ENCODE data around the gene CEP164.
A peak's percentile ranks its signal among the peaks of the same experiment; 100 is the strongest.

CEP164 gene

DNA sequence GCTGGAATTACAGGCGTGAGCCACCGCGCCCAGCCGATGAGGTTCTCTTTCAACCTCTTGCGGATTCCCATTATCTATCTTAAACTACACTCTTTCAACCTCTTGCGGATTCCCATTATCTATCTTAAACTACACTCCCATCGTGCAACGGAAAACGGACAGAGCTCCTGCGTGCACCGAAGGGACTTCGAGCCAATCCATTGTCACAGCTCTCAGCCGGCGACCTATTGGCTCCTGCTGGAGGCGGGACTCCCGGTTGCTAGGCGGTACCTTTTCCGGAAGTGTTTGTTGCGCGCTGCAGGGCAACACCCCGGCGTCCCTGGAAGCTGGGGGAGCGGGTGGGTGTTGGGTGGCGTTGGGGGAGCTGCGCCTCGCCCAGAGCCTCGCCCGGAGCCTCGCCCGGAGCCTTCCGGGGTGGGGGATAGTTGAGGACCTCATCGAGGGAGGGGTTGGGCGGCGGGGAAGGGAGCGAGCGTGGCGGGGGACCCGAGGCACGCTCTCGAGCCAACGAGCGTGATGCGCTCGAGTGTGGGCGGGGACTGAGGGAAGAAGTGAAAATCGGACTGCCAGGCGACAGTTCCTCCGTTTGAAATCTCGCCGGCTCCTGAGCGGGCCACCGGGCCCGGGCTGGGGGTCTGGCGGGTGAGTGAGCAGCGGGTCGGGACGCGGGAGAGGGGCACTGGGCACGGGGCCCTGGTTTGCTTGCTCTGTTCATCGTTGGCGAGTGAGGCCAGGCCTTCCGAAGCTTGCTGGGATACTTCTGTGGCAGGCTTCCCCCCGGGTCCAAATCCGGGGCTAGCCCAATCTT lies at the start of gene CEP164:
Gene CEP164, plus strand, starts transcription at position 288 of the 808 bp plus-strand sequence. CDS start 10,733 bp downstream, outside the sequence.
- peak; percentile 92 to 94 for DNase-seq

DNA sequence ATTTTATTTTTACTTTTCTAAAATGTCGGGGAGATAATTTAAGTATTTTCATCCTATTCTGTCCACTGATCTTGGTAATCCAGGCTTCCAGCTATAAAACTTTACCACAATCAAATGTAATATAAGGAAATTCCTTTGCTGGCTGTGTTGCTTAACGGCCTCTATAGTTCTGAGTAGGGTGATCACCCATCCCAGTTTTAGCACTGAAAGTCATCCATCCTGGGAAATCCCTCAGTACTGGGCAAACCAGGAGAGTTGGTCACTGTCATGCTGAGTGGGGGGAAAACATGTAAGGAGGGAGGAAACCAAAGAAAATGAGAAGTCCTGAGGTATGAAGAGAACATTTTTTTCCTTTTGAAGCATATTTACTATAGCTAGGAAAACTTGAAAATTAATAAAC lies 49.3 kb upstream of the CEP164 start:
- DNase-seq: no peak

DNA sequence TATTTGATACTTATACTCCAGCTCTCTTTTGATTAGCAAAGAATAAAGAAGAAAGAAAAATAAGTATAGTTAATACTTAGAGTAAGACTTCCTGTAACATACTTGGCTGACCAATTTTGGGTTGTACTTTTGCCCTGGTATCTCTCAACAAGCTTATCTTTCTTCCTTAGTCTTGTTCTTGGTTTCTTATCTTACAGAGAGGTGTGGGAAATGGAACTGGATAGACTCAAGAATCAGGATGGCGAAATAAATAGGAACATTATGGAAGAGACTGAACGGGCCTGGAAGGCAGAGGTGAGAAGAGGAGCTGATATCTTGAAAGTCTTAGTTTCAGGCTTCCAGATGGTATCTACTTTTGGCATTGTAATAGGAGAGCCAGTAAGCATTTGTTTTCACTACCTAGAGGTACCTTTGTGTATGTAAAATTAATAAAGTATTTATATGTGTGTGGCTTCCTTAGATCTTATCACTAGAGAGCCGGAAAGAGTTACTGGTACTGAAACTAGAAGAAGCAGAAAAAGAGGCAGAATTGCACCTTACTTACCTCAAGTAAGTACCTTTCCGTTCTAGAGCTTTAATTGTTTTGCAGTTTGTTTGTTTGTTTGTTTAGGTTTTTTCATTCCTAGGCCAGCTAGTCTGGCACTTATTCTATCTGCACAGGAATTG lies 47.8 kb upstream of the CEP164 start:
- no peak for DNase-seq

DNA sequence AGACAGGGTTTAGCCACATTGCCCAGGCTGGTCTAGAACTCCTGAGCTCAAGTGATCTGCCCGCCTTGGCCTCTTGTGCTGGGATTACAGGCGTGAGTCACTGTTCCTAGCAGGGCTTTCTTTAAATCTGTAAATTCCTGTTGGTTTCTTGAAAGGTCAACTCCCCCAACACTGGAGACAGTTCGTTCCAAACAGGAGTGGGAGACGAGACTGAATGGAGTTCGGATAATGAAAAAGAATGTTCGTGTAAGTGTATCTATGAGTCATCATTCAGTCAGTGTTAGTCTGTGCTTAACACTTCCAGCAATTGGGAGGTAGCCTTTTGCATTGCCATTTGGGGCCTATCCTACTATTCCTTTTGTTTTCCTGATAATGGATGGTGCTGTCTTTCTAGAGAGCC lies 46.5 kb upstream of the CEP164 start:
- no peak for DNase-seq

DNA sequence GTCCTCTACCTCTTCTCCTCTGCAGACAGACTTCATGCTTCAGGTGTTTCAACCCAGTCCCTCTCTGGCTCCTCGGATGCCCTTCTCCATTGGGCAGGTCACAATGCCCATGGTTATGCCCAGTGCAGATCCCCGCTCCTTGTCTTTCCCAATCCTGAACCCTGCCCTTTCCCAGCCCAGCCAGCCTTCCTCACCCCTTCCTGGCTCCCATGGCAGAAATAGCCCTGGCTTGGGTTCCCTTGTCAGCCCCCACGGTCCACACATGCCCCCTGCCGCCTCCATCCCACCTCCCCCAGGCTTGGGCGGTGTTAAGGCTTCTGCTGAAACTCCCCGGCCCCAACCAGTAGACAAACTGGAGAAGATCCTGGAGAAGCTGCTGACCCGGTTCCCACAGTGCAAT lies 45.8 kb upstream of the CEP164 start:
- DNase-seq: no peak

DNA sequence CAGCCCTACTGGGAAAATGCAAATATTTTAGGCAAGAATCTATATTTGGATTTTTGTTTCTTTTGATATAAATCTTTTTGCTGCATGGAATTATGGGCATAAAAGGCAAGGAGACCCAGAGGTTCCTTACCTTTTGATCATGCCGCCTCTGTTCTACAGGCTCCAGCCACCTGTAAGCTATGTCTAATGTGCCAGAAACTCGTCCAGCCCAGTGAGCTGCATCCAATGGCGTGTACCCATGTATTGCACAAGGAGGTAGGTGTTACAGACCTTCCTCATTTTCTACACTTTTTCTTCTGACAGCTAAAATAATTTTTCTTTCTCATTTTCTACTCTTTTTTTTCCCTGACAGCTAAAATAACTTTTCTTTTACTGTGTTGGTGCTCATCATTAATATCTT lies 44.7 kb upstream of the CEP164 start:
- no peak for DNase-seq

DNA sequence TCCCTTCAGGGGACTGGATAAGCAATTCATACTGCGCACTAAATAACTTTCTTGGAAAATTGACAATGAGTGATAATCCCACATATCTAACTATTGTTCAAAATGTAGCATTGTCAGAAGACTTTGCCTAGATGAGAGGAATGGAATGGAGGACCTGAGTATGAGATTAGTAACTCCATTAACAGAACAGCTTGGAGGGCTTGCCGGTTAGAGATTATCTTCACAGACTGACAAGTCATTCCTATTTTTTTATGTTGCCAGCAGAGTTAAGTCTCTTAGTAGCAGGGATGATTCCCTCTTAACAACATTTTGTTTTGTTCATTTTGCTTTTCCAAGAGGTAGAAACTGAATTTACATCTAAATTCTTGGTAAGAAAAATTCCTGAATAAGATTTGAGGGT lies 43.6 kb upstream of the CEP164 start:
- DNase-seq: no peak

DNA sequence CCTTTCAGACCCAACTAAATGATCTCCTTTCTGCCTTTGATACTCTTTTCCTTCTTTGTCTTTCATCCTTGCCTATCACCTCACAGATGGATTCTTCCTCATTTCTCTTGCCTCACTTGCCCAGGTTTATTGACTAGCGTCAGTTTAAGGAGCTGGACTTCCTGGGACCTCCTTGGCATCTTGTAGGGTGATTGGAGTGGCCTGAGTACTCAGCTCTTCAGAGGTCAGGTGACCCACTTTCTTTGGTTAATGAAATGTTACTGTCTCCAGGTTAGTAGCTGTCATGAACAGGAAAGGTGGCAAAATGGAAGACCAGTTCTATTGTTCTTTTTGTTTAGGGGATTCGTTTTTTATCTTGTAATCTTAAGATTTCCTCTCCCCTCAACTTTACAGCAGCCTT lies 41.1 kb upstream of the CEP164 start:
- DNase-seq: no peak

DNA sequence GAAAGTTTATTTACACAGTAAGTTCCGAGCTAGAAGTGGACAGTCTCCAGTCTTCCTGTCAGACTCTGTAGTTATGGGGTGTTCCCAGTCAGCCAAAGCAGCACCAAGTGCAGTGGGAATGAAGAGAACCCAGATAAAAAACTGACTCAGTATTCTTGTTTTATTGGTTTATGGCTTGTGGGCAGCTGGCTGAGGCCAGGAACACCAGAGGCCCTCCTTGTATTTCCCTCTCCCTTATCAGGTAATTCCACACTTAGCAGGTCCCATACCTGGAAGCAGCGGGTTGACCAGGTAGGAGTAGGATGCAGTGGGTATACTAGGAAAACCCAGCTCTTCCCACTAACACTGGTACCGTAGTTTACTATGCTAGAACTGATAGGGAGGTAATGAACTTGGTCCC lies 40.0 kb upstream of the CEP164 start:
- no peak for DNase-seq

DNA sequence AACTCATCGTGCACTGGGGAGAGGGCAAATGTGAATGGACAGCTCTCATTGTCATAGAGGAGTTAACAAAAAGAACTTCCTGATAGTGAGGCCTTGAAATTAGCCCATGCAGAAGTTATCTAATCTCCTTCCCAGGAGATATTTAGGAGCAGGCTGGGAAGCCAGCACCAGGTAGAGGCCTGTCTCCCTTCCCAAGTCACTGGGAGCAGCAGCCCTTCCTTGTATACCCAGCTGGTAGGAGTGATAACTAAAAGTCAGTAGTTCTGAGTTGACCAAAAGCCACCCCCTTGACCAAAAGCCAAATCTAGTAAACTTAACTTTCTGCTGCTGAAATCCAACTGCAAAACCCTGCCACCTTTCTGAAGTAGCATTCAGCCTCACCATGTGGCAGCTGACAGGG lies 37.9 kb upstream of the CEP164 start:
- no peak for DNase-seq

DNA sequence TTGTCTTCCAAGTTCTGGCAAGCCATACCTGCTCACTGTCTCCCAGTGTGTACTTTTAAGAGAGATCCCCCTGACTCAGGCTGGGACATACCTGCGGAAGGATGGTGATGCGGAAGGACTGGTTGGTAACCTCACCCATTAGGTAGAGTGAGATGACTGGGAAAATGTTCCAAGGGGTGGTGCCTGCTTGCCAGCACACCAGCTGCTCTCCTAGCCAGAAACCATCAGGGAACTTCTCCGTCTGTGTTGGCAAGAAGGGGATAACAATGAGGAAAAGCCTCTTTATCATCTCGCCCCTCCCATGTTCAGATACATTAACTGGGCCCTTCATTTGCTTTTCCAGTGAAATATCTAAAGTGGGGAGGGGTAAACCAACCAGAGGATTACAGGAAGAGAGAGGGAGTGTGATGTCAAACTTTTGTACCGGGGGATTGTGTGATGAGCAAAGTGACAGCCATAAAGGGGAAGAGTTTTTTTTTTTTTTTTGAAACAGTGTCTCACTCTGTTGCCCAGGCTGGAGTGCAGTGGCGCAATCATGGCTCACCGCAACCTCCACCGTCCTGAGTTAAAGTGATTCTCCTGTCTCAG lies 36.8 kb upstream of the CEP164 start, which contains the start of gene BACE1-AS:
Gene BACE1-AS, plus strand, starts transcription at position 538 of the 588 bp plus-strand sequence.
- DNase-seq: no peak

DNA sequence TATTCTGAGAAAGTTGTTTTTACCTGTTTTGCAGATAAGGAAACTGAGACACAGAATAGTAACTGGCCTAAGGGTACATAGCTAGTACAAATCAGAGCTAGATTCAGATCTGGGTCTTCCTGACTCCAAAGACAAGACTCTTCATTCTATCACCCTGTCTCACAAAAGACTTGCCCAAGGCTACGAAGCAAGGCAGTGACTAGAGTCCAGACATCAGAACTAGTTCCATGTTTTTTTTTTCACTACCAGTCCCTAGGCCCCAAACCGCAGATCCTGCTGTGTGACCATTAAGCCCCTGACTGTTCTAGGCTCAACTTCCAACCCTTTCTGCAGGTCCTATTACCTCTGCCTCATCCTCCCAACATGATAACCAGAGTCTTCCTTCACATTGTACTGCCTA lies 35.0 kb upstream of the CEP164 start:
- DNase-seq: no peak

DNA sequence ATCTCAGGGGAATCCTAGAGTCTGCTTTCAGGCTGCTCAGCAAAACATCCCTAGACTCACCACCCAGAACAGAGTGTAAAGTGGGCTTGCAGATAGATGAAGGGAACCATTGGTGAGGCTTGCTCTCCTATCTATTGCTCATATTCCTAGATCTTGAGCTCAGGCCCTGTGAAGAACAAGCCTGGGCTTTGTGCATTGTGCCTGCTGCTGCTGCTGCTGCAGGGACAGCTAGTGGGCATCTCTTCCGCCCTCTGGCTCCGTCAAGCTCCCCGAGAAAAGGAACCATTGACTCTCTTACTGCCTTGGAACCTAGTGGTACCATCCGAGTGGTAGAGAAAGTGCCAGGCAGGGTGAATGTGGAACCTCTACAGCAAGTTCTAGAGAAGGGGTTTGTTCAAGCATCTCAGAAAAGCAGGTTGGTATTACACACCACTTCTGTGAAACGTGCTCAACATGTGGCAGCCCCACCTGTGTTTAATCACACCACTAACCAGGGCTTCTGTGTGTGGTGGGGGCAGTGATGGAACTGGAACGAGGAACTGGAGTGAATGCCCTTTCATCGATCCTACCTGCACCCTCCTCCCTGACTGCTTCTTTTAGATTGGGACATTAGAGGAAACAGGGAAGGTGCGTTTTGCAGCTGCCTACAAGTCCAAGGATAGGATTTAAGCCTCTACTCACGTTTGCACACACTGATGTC lies 32.1 kb upstream of the CEP164 start:
- peak; percentile 76 to 88 for DNase-seq

DNA sequence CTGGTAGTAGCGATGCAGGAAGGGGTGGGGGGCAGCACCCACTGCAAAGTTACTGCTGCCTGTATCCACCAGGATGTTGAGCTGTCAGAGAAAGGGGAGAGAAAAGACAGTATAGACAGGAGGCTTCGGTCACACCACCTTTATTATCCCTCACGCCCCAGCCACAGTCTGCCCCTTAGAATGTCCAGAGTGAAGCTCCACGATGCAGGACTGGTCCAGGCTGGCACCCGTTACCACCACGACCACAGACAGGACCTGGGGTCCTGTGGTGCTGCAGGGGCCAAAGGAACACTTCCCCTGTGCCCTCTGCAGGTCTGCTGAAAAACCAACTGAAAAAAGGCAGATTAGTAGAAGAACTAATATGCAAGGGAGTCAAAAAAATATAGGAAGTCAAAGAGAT lies 30.8 kb upstream of the CEP164 start:
- no peak for DNase-seq

DNA sequence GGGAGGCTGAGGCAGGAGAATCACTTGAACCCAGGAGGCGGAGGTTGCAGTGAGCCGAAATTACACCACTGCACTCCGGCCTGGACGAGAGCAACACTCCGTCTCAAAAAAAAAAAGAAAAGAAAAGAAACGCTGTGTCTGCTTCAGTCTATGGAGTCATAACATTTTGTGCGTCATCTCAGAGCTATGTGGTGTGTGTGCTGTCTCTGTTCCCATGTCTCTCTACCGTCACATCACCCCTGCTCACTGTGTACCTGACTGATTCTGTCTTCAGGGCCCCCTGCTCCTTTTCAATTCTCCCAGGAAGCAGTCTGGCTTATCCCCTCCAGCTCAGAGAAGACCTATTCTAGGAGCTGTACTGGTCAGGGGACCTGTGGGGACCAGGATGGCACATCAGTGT lies 29.5 kb upstream of the CEP164 start:
- no peak for DNase-seq

DNA sequence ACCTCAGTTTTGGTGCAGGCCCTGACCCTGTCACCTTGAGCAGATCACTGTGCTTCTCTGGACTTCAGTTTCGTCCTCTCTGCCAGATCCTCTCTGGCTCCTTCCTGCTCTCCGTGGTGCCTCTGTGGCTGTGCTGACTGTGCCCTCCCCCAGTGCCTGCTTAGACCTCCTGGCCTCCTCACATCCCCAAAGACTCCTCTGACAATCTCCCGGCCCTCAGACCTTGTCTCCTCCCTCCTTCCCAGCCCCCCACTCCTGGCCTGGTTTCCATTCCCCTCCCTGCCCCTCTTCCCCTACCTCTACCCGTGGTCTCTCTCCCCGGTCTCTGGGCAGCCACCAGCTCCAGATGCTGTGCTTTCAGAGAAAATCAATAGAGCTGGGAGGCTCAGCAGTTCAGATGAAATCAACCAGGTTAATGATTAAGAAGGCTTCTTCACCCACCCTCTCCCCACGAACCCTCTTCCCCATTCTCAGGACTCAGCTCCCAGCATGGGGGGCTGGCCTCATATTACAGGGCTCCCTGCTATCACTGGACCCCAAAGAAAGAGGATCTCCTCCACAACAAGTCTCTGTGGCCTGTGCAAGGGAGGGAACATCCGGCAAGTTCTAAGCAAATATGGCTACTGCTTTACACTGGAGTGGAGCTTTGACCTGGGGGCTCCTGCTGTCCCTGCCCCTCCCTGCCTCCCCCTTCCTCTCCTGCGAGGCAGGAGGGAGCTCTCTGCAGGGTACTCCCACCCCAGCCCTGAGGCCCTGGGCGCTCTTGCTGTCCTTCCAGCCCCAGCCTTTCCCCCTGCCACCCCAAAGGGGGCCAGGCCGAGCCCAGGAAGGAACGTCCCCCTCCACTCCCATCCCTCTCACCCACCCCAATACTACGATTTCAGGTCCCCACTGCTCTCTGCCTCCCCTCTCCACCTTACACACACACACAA lies 28.0 kb upstream of the CEP164 start:
- DNase-seq: no peak

DNA sequence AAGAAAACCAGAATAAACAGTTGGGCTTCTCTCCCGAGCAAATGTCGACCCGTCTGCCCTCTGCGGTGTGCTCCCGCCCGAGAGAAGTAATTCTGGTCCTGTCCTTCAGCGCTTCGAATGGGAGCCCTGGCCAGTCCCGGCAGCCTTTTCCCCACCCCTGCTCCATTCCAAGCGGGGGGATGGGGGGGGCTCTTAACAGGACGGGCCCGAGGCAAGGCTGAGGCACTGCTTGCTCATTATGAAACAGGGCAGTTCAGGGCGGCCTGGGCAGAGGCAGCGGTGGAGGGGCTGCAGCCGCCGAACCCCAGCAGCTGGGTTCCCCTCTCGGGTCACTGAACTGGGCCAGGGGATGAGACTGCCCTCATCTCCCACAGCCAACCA lies 27.4 kb upstream of the CEP164 start:
- DNase-seq: no peak

DNA sequence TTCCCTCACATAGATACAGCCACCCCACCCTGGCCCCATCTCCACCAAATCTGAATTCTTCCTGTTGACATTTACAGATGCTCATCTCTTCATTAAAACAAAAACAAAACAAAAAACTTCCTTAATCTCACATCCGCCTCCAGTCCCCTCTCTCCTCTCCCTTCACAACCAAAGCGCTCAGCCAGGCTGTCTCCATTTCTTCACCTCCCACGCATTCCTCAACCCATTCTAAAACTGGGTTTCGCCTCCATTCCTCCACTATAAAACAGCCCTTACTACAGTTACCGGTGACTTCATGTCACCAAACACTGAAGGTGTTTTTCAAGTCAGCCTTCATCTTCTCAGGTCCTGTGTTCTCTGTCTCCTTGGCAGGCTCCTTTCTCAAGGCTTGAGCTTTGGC lies 26.9 kb upstream of the CEP164 start:
- no peak for DNase-seq

DNA sequence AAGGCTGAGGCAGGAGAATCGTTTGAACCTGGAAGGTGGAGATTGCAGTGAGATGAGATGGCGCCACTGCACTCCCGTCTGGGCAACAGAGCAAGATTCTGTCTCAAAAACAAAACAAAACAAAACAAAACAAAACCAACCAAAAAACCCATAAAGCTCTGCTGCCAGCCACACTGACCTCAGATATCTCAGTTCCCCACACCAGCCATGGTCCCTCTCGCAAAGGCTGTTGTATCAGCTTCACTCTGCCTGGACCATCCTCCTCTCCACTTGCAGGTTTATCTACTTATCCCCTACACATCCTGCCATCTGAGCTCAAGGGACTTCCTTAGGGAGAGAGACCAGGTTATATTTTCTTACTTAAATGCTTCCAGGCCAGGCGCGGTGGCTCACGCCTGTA lies 25.4 kb upstream of the CEP164 start:
- DNase-seq: no peak

DNA sequence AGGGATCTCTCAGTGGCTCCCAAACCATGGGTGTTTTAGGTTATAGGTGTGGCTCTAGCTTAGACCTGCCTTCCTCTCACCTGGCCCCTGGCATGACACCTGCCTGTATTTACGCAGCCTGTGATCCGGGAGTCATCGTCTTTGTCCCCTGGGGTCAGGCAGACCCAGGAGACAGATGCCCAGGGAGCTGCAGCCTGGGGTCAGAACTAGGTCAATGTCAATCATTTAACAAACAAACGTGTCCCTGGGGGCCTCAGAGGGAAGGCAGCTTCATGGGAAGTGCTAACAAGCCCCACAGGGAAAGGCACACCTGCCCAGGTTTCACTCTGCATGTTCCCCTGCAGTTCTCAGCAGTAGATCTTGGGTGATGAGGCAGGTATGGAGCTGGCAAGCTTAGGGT lies 24.6 kb upstream of the CEP164 start:
- no peak for DNase-seq

DNA sequence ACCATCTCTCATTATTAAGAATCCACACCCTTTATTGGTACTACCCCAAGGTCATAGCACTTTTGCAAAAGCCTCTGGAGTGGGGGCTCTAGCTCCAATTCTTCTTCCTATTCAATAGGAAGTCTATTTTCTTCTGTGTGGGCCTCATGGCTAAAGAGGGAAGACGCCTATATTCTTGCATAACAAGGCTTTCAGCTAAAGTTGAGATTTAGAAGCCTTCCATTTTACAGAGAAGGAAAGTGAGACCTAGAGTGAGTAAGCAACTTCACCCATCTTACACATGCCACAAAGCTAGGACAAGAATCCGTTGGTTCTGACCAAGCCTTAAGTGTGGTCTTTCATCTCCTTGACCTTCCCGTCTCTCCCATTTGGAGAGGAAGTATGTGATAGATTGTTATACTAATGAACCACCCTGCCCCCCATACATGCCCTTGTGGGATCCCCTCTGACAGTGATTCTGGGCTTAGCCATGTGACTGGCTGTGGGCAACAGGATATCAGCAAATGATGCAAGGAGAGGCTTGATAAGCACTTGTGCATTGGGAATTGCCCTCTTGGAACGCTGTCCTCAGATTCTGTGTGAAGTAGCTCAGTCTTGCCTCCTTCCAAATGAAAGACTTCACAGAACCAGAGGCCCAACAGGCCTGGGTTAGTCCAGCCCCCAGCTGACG lies 23.9 kb upstream of the CEP164 start:
- no peak for DNase-seq

DNA sequence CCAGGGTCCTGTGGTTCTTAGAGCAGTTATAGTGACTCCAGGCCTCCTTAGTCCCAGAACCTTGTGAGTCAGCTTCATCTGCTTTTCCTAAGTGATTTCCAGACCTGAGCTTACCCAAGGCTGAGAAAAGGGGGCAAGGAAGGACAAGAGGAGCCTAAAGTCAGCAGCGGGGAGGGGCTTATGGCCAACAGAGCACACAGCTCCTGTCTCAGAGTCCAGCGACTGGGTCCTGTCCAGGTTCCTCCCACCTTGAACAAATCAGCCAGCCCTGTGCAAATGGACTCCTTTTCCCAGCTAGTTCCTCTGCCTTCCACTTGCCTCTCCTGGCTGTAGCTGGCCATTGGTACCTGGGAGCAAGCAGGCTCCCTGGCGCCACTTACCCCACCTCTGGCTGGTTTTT lies 22.5 kb upstream of the CEP164 start:
- DNase-seq: no peak
